Measurements from ENCODE around the gene CEP72.

CEP72 gene

GRCh38 chr5:589173-589572, 23.0 kb upstream of the CEP72 start:
- no peak overlapping the region for H3K4me3 ChIP-seq (replicated peaks in 1 of 2; ENCODE audit: low read depth in 2 of 2, low read length in 2 of 2)
- no peak for DNase-seq (ENCODE audit: low read depth in 2 of 2)
- TF ChIP-seq, protein P1, sequence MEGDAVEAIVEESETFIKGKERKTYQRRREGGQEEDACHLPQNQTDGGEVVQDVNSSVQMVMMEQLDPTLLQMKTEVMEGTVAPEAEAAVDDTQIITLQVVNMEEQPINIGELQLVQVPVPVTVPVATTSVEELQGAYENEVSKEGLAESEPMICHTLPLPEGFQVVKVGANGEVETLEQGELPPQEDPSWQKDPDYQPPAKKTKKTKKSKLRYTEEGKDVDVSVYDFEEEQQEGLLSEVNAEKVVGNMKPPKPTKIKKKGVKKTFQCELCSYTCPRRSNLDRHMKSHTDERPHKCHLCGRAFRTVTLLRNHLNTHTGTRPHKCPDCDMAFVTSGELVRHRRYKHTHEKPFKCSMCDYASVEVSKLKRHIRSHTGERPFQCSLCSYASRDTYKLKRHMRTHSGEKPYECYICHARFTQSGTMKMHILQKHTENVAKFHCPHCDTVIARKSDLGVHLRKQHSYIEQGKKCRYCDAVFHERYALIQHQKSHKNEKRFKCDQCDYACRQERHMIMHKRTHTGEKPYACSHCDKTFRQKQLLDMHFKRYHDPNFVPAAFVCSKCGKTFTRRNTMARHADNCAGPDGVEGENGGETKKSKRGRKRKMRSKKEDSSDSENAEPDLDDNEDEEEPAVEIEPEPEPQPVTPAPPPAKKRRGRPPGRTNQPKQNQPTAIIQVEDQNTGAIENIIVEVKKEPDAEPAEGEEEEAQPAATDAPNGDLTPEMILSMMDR (IDR thresholded peaks at IDR 0.05; ENCODE audit: low read depth, low read length): no peak

DNA sequence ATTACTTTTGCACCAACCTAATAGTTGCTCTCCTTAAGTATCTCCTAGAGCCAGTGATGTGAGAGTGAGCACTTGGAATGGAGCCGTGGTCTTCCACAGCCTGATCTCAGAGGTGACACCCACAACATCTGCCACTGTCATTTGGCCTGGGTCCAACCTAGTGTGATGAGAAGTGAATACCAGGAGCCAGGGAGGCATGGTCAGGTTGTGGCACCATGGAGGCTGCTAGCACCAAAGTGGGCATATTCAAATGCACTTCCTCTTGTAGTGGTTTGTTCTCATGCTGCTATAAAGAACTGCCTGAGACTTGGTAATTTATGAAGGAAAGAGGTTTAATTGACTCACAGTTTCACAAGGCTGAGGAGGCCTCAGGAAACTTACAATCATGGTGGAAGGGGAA, 22.6 kb upstream of the CEP72 start:
- TF ChIP-seq, protein P1 (IDR thresholded peaks at IDR 0.05; ENCODE audit: low read depth, low read length): no peak
- no peak for DNase-seq (ENCODE audit: low read depth in 2 of 2)
- H3K4me3 ChIP-seq (replicated peaks in 1 of 2; ENCODE audit: low read depth in 2 of 2, low read length in 2 of 2): no peak overlapping the region

GRCh38 chr5:590346-590745, 21.8 kb upstream of the CEP72 start:
- TF ChIP-seq, protein P1 (IDR thresholded peaks at IDR 0.05; ENCODE audit: low read depth, low read length): no peak
- no peak overlapping the region for H3K4me3 ChIP-seq (replicated peaks in 1 of 2; ENCODE audit: low read depth in 2 of 2, low read length in 2 of 2)
- DNase-seq (ENCODE audit: low read depth in 2 of 2): no peak

- no peak overlapping the region for H3K4me3 ChIP-seq (replicated peaks in 1 of 2; ENCODE audit: low read depth in 2 of 2, low read length in 2 of 2)
- TF ChIP-seq, protein P1 (IDR thresholded peaks at IDR 0.05; ENCODE audit: low read depth, low read length): no peak
- no peak for DNase-seq (ENCODE audit: low read depth in 2 of 2)
Measured at GRCh38 chr5:591746-592145, 20.4 kb upstream of the CEP72 start.

- no peak overlapping the region for H3K4me3 ChIP-seq (replicated peaks in 1 of 2; ENCODE audit: low read depth in 2 of 2, low read length in 2 of 2)
- TF ChIP-seq, protein P1 (IDR thresholded peaks at IDR 0.05; ENCODE audit: low read depth, low read length): no peak
- no peak for DNase-seq (ENCODE audit: low read depth in 2 of 2)
Measured at GRCh38 chr5:592158-592557, 20.0 kb upstream of the CEP72 start.

- TF ChIP-seq, protein P1 (IDR thresholded peaks at IDR 0.05; ENCODE audit: low read depth, low read length): no peak
- DNase-seq (ENCODE audit: low read depth in 2 of 2): no peak
- no peak overlapping the region for H3K4me3 ChIP-seq (replicated peaks in 1 of 2; ENCODE audit: low read depth in 2 of 2, low read length in 2 of 2)
Measured at GRCh38 chr5:593511-593910, 18.6 kb upstream of the CEP72 start.

- H3K4me3 ChIP-seq (replicated peaks in 1 of 2; ENCODE audit: low read depth in 2 of 2, low read length in 2 of 2): no peak overlapping the region
- no peak for DNase-seq (ENCODE audit: low read depth in 2 of 2)
- TF ChIP-seq, protein P1 (IDR thresholded peaks at IDR 0.05; ENCODE audit: low read depth, low read length): no peak
Measured at GRCh38 chr5:594226-594860, 17.8 kb upstream of the CEP72 start.

Data from cardiac fibroblast (primary cell).